GM19023 (cell line): Measurements from ENCODE around the gene CSNK1D.

Experiments used
- ATAC-seq: cut with Tn5 transposase; IDR thresholded peaks from one replicate; pipeline ENCODE4 v1.9.1; 2021; ENCODE audit warnings: mild to moderate bottlenecking, moderate library complexity; ENCODE audit not compliant: unreplicated experiment

CSNK1D gene

GRCh38 chr17:82273327-82274133 is at the start of gene CSNK1D:
CSNK1D (minus strand) TSS chr17:82273700; CDS start chr17:82273381, 319 bp downstream.
- ATAC-seq, result peak; percentile 74

- no peak for ATAC-seq
Observed at GRCh38 chr17:82322526-82323453, 49.3 kb upstream of the CSNK1D start.

GRCh38 chr17:82321947-82322466 is 48.5 kb upstream of the CSNK1D start:
- ATAC-seq, result no peak

GRCh38 chr17:82320956-82321927 is 47.7 kb upstream of the CSNK1D start:
- no peak for ATAC-seq

GRCh38 chr17:82320140-82320840 is 46.8 kb upstream of the CSNK1D start:
- no peak for ATAC-seq

- no peak for ATAC-seq
Observed at GRCh38 chr17:82319619-82320062, 46.1 kb upstream of the CSNK1D start.

GRCh38 chr17:82318772-82319606 is 45.5 kb upstream of the CSNK1D start:
- no peak for ATAC-seq

- ATAC-seq, result no peak
Observed at GRCh38 chr17:82318169-82318498, 44.6 kb upstream of the CSNK1D start.

GRCh38 chr17:82317394-82318168 is 44.1 kb upstream of the CSNK1D start, which contains the start of gene CD7:
CD7 (minus strand) TSS chr17:82317608; CDS start chr17:82317495, 113 bp downstream.
- ATAC-seq, result no peak

- ATAC-seq, result no peak
Observed at GRCh38 chr17:82316651-82317393, 43.3 kb upstream of the CSNK1D start.

- no peak for ATAC-seq
Observed at GRCh38 chr17:82315703-82316358, 42.3 kb upstream of the CSNK1D start.

GRCh38 chr17:82314727-82315605 is 41.5 kb upstream of the CSNK1D start:
- ATAC-seq, result no peak

GRCh38 chr17:82314012-82314726 is 40.7 kb upstream of the CSNK1D start:
- ATAC-seq, result no peak

- ATAC-seq, result no peak
Observed at GRCh38 chr17:82313195-82314011, 39.9 kb upstream of the CSNK1D start.
